ENCODE data around the gene TNIK. TPM values are rescaled to one million over a fixed set of nuclear protein-coding genes. Genes with fewer than 3 reads are reported as not detected.
A peak's percentile ranks its signal among the peaks of the same experiment; 100 is the strongest.

The TNIK gene
- total RNA-seq, 1 donor from 2014 or later: 1.1 TPM

- H3K36me3 ChIP-seq (ENCODE audit: control insufficient read depth, insufficient read depth, low read length): no peaks in the 10 kb centered on the region
- FAIRE-seq: no peak
- no peak for DNase-seq (ENCODE audit: low read depth)
- no peak overlapping the region for H3K4me3 ChIP-seq (ENCODE audit: low read depth, low read length)
- H3K27me3 ChIP-seq (ENCODE audit: control insufficient read depth, insufficient read depth, low read length): no peaks in the 10 kb centered on the region
- no peak for TF ChIP-seq CTCF (IDR thresholded peaks at IDR 0.05; ENCODE audit: insufficient read depth, low read length, severe bottlenecking)
Measured at GRCh38 chr3:171334465-171334811, 125.8 kb downstream of the TNIK start.

GRCh38 chr3:171333784-171334464 is 126.3 kb downstream of the TNIK start:
- Histone ChIP-seq H3K27me3 (ENCODE audit: control insufficient read depth, insufficient read depth, low read length) (no peaks in the 10 kb centered on the region), H3K36me3 (ENCODE audit: control insufficient read depth, insufficient read depth, low read length) (no peaks in the 10 kb centered on the region), H3K4me3 (ENCODE audit: low read depth, low read length) (no peak overlapping the region)
- DNase-seq (ENCODE audit: low read depth) (no peak), FAIRE-seq (peak; percentile 80)
- no peak for TF ChIP-seq CTCF (IDR thresholded peaks at IDR 0.05; ENCODE audit: insufficient read depth, low read length, severe bottlenecking)

- TF ChIP-seq CTCF (IDR thresholded peaks at IDR 0.05; ENCODE audit: insufficient read depth, low read length, severe bottlenecking): no peak
- H3K36me3 ChIP-seq (ENCODE audit: control insufficient read depth, insufficient read depth, low read length): no peaks in the 10 kb centered on the region
- no peak for FAIRE-seq
- H3K27me3 ChIP-seq (ENCODE audit: control insufficient read depth, insufficient read depth, low read length): no peaks in the 10 kb centered on the region
- no peak overlapping the region for H3K4me3 ChIP-seq (ENCODE audit: low read depth, low read length)
- DNase-seq (ENCODE audit: low read depth): no peak
Measured at GRCh38 chr3:171330938-171331337, 129.3 kb downstream of the TNIK start.

GRCh38 chr3:171329746-171330145 is 130.5 kb downstream of the TNIK start:
- H3K4me3 ChIP-seq (ENCODE audit: low read depth, low read length): no peak overlapping the region
- TF ChIP-seq CTCF (IDR thresholded peaks at IDR 0.05; ENCODE audit: insufficient read depth, low read length, severe bottlenecking): no peak
- DNase-seq (ENCODE audit: low read depth) (no peak), FAIRE-seq (no peak)
- no peaks in the 10 kb centered on the region for H3K36me3 ChIP-seq (ENCODE audit: control insufficient read depth, insufficient read depth, low read length)
- H3K27me3 ChIP-seq (ENCODE audit: control insufficient read depth, insufficient read depth, low read length): no peaks in the 10 kb centered on the region

GRCh38 chr3:171328419-171329082 is 131.7 kb downstream of the TNIK start:
- peak; percentile 21 for DNase-seq (ENCODE audit: low read depth)
- Histone ChIP-seq H3K4me3 (ENCODE audit: low read depth, low read length) (no peak overlapping the region), H3K27me3 (ENCODE audit: control insufficient read depth, insufficient read depth, low read length) (no peaks in the 10 kb centered on the region), H3K36me3 (ENCODE audit: control insufficient read depth, insufficient read depth, low read length) (no peaks in the 10 kb centered on the region)
- peak; percentile 6 for TF ChIP-seq CTCF (IDR thresholded peaks at IDR 0.05; ENCODE audit: insufficient read depth, low read length, severe bottlenecking)
- no peak for FAIRE-seq
